MM.1S (cell line): ENCODE data around the gene LGALS9.

Experiments used
- CTCF ChIP-seq: fragments of 300-600 bp; sonication (generic); IDR thresholded peaks from 2 replicates; pipeline ENCODE4 v1.5.1; 2016; ENCODE audit warnings: antibody characterized with exemption, low read length, mixed read lengths
- EZH2 ChIP-seq: fragments of 300-600 bp; sonication (generic); optimal IDR thresholded peaks from 2 replicates; pipeline ENCODE3; 2017; ENCODE audit warnings: low read depth, mild to moderate bottlenecking, antibody characterized with exemption, low read length, mixed read lengths
- EZH2phosphoT487 ChIP-seq: fragments of 300-600 bp; sonication (generic); IDR thresholded peaks from 2 replicates; pipeline ENCODE4 v1.6.1; 2018; ENCODE audit warnings: antibody characterized with exemption, low read length

- TF ChIP-seq CTCF (no peak), EZH2 (no peak), EZH2phosphoT487 (no peak)
These were observed 18.9 kb downstream of the LGALS9 start for GRCh38 chr17:27649929-27650328.
